Esophagus muscularis mucosa (tissue), 4 donors: ENCODE data around the gene TMEM263.
"Not testable (repeated sequence)": the region's sequence is repeated elsewhere in the genome, so short reads cannot be mapped to it uniquely, and the experiment has no call there.

ENCODE experiments used
- EP300 ChIP-seq: sonication (generic); formaldehyde crosslinking; IDR thresholded peaks from one replicate; pipeline ENCODE4 v1.6.1; 2017; ENCODE audit warnings: antibody characterized with exemption
- POLR2A ChIP-seq: fragments of 450-650 bp; IDR thresholded peaks from one replicate; pipeline ENCODE4 v1.6.1; 2017; ENCODE audit warnings: antibody characterized with exemption, moderate library complexity, mild to moderate bottlenecking, low read depth
- TF ChIP-seq, protein P1 (sequence below), 3 experiments: fragments of 200-600 bp in 2 of 3; fragments of 450-650 bp in 1 of 3; sonication (generic) in 2 of 3; IDR thresholded peaks; one replicate each; pipeline ENCODE4 v1.5.1; 2017 to 2019; ENCODE audit warnings: antibody characterized with exemption in 3 of 3, mild to moderate bottlenecking in 2 of 3, moderate library complexity in 1 of 3

DNA sequence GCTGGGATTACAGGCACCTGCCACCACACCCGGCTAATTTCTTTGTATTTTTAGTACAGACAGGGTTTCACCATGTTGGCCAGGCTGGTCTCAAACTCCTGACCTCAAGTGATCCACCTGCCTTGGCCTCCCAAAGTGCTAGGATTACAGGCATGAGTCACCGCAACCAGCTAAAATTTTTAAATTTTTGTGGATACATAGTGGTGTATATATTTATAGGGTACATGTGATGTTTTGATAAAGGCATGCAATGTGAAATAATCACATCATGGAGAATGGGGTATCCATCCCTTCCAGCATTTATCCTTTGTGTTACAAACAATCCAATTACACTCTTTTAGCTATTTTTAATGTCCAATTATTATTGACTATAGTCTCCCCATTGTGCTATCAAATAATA lies 33.7 kb upstream of the TMEM263 start:
- not testable (repeated sequence) for TF ChIP-seq POLR2A, EP300
- TF ChIP-seq, protein P1, sequence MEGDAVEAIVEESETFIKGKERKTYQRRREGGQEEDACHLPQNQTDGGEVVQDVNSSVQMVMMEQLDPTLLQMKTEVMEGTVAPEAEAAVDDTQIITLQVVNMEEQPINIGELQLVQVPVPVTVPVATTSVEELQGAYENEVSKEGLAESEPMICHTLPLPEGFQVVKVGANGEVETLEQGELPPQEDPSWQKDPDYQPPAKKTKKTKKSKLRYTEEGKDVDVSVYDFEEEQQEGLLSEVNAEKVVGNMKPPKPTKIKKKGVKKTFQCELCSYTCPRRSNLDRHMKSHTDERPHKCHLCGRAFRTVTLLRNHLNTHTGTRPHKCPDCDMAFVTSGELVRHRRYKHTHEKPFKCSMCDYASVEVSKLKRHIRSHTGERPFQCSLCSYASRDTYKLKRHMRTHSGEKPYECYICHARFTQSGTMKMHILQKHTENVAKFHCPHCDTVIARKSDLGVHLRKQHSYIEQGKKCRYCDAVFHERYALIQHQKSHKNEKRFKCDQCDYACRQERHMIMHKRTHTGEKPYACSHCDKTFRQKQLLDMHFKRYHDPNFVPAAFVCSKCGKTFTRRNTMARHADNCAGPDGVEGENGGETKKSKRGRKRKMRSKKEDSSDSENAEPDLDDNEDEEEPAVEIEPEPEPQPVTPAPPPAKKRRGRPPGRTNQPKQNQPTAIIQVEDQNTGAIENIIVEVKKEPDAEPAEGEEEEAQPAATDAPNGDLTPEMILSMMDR (IDR thresholded peaks at IDR 0.05), result not testable (repeated sequence)
